ENCODE measurements around the gene ATP8B1.
"Not testable (repeated sequence)": the region's sequence is repeated elsewhere in the genome, so short reads cannot be mapped to it uniquely, and the experiment has no call there.

Gene ATP8B1

GRCh38 chr18:57803103-57803969 is at the start of gene ATP8B1:
Gene ATP8B1 (minus strand): TSS chr18:57803315. CDS start chr18:57731807, 71,508 bp downstream.
- FAIRE-seq, result no peak

- no peak for FAIRE-seq
Observed at GRCh38 chr18:57850063-57850462, 46.9 kb upstream of the ATP8B1 start.

DNA sequence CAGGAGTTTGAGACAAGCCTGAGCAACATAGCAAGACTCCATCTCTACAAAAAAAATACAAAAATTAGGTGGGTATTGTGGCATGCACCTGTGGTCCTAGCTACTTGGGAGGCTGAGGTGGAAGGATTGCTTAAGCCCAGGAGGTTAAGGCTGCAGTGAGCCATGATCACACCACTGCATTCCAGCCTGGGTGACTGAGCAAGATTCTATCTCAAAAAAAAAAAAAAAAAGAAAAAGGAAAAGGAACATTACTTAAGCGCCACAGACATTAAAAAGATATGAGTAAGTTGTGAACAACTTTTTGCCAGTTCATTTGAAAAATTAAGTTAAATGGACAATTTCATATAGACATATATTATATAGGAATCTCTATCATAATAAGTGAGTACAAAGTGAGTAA is 45.3 kb upstream of the ATP8B1 start:
- not testable (repeated sequence) for FAIRE-seq

DNA sequence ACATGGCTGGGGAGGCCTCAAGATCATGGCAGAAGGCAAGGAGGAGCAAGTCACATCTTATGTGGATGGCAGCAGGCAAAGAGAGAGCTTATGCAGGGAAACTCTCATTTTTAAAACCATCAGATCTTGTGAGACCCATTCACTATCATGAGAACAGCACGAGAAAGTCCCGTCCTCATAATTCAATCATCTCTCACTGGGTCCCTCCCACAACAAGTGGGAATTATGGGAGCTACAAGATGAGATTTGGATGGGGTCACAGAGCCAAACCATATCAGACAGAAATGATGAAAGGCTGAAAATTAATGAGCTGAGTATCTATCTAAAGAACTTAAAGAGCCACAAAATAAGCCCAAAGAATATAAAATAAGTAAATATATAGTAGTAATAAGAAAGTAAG is 44.3 kb upstream of the ATP8B1 start:
- not testable (repeated sequence) for FAIRE-seq

DNA sequence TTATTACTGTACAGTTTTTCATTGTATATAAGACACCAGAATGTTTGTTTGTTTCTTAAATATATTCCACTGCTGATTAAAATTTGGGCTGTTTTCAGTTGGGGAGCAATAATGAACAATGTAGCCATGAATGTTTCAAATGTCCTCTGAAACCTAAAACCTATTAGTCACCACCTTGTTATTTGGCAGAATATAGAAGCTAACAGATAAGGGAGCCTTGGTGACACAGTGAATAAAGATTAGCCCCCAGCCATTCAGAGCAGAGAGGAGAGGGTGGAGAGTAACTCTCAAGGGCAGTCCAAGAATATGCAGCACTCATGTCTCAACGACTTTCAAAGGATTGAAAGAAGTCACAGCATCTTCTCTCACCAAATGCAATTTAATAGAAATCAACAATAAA is 43.1 kb upstream of the ATP8B1 start:
- FAIRE-seq, result no peak

GRCh38 chr18:57845605-57846074 is 42.5 kb upstream of the ATP8B1 start:
- FAIRE-seq, result no peak

DNA sequence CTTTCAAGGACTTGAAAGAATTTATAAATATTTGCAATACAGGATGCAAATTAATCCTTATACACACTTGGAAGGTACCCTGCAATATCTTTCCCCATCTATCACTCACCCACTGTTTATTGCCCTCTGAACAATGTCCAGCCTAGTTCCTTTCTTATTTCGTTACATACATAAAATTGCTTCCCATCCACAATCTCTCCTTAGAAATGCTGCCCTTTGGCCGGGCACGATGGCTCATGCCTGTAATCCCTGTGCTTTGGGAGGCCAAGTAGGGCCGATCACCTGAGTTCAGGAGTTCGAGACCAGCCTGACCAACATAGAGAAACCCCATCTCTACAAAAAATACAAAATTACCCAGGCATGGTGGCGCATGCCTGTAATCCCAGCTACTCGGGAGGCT is 41.2 kb upstream of the ATP8B1 start:
- no peak for FAIRE-seq

GRCh38 chr18:57843386-57843785 is 40.3 kb upstream of the ATP8B1 start:
- FAIRE-seq, result no peak

DNA sequence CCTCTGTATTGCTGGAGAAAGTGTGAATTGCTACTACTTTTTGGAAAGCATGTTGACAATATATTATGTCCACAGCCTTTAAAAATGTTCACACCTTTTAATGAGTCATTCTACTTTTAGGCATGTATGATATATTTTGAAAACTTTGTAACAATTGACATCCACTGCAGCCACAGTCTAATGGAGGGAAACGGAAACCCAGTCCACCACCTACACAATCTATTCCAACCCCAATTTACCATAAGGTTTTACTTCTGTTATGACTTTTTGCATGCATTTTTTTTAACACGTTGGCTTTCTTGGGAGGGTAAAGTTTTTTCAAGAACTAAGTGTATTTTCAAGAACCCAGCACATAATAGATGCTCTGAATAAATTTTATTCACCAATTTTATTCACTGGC is 38.5 kb upstream of the ATP8B1 start:
- FAIRE-seq, result no peak

DNA sequence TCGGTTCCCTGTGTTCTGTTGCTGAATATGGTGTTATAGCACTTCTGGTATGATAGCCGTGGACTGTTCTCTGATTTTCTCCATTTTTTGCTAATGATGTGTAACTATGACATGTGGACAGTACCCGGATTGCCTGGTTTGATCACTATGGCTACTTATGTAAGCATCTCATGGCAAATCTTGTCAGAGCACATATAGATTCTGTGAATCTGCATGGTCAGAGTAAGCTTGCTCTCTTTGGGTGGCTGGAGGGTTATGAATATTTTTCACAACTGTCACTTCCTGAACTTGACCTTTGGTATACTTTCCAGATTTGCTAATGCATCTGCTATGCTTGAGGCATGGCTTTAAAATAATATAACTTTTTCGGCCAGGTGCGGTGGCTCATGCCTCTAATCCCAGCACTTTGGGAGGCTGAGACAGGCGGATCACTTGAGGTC is 36.8 kb upstream of the ATP8B1 start:
- no peak for FAIRE-seq

DNA sequence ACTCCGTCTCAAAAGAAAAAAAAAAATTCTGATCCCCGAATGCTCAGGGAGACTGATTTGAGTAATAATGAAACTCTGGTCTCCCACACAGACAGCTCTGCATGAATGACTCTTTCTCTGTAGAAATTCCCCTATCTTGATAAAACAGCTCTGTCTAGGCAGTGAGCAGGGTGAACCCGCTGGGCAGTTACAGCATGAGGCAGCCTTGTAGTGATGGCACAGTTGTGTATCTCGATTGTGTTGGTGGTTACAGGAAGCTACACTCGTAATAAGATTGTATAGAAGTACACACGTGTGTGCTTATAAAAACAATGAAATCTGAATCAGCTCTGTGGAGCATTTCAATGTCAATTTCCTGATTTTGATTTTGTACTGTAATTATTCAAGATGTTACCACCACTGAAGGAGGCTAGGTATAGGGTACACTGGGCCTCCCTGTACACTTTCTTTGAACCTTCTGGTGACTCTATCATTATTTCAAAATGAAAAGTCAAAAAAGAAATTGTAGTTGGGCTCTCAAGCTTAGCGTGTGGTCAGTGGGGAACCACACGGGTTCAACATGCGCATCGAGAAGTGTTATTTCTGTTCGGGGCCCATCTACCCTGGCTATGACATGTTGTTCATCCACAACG is 34.9 kb upstream of the ATP8B1 start:
- no peak for FAIRE-seq

DNA sequence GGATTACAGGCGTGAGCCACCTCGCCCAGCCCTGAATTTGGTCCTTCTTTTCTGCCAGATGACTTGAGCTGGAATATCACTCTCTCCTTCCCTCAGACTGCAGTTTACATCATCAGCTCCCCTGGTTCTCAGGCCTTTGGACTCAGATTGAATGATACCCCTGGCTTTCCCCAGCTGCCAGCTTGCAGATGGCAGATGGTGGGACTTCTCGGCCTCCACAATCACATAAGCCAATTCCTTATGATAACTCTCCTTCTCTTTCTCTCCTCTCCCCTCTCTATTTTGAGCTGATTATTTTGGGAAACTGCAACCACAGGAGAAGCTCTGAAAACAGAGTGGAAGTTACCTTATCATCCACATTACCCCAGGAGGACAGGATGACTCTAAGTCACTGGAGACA is 33.4 kb upstream of the ATP8B1 start:
- FAIRE-seq, result no peak

DNA sequence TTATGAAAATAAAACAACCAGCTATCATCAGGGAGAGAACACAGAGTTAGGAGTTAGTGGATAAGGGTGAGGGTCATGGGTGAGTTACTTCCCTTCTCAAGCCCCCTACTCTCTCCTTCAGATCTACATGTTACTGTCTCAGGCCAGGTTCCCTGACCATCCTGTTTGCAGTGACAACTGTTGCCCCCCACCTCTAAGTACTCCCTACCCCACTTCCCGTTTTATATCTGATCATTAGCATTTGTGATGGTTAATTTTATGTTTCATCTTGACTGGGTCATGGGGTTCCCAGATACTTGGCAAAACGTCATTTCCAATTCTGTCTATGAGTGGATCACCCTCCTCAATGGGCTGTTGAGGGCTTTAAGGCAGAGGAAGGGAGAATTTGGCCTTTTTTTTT is 32.8 kb upstream of the ATP8B1 start:
- FAIRE-seq, result no peak

DNA sequence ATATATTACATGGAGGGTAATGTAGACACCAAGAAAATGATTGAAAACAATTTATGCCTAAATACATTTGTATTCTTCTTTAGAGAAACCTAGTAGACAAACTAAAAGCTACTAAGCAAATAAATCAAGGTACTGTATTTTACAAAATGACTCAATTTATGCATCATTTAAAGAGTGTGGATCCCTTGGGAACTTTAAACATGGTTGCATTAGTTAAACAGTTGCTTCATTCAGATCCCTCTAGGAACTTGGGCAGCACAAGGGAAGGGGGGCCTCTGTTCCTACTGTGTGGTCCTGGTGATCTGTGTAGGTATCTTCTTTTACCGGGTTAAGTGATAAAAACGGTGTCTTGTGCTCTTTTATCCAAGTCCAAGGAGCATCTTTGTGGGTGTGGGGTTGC is 31.5 kb upstream of the ATP8B1 start:
- no peak for FAIRE-seq

GRCh38 chr18:57833441-57834101 is 30.5 kb upstream of the ATP8B1 start:
- no peak for FAIRE-seq

GRCh38 chr18:57832730-57833129 is 29.6 kb upstream of the ATP8B1 start:
- FAIRE-seq, result no peak

- no peak for FAIRE-seq
Observed at GRCh38 chr18:57831597-57832377, 28.7 kb upstream of the ATP8B1 start.

- no peak for FAIRE-seq
Observed at GRCh38 chr18:57827646-57828045, 24.5 kb upstream of the ATP8B1 start.

DNA sequence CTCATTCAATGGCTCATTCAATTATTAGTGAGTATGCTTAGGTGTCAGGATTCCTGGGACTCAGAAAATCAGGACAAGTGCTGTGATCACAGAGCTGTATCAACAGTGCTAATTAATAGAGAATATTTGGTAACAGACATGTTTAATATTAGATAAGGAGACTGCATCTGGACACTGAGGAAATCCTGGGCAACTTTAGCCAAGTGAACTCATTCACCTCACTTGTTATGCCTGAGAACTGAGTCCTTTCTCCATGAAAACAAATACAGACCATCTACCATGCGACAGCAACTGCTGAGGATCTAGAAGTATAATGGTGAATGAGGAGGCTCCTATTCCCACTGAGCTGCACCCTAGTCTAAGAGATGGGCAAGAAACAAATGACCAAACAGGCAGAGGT is 23.1 kb upstream of the ATP8B1 start:
- no peak for FAIRE-seq

DNA sequence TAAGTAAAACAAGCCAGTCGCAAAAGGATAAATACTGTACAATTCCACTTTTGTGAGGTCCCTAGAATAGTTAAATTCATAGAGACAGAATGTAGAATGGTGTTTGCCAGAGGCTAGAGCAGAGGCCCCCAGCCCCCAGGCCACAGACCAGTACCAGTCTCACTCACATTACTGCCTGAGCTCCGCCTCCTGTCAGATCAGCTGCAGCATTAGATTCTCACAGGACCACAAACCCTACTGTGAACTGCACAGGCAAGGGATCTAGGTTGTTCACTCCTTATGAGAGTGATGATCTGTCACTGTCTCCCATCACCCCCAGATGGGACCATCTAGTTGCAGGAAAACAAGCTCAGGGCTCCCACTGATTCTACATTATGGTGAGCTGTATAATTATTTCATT is 17.5 kb upstream of the ATP8B1 start:
- FAIRE-seq, result not testable (repeated sequence)

- no peak for FAIRE-seq
Observed at GRCh38 chr18:57819671-57820460, 16.8 kb upstream of the ATP8B1 start.

DNA sequence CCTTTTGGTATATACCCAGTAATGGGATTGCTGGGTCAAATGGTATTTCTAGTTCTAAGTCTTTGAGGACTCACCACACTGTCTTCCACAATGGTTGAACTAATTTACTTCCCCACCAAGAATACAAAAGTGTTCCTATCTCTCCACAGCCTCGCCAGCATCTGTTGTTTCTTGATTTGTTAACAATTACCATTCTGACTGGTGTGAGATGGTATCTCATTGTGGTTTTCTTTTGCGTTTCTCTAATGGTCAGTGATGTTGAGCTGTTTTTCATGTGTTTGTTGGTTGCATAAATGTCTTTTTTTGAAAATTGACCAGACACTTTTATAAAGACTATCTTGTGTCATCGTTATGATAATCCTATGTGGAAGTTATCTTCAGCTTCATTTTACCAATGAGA is 16.0 kb upstream of the ATP8B1 start:
- no peak for FAIRE-seq

Measured in TTC549 (cell line).